DOHH2 (cell line): ENCODE results near the gene GLDC.

Source experiments
- H3F3A ChIP-seq: fragments of 200-600 bp; sonication (generic), shearing (Covaris generic); 2 replicates; pipeline ENCODE4 v1.6.0; 2016; ENCODE audit warnings: antibody characterized with exemption, mild to moderate bottlenecking; ENCODE audit not compliant: control insufficient read depth, insufficient read depth
- H3K27ac ChIP-seq: fragments of 200-600 bp; sonication (generic); 2 replicates; pipeline ENCODE4 v1.5.1; 2014; ENCODE audit warnings: low read depth, mild to moderate bottlenecking, low read length, moderate library complexity
- H3K27me3 ChIP-seq: fragments of 200-600 bp; sonication (generic); 2 replicates; pipeline ENCODE4 v1.6.1; 2014; ENCODE audit warnings: mild to moderate bottlenecking, low read length, mixed read lengths; ENCODE audit not compliant: control insufficient read depth
- H3K36me3 ChIP-seq: fragments of 200-600 bp; sonication (generic); 2 replicates; pipeline ENCODE4 v1.6.1; 2014; ENCODE audit warnings: mild to moderate bottlenecking, low read length, moderate library complexity, mixed read lengths; ENCODE audit not compliant: control insufficient read depth
- H3K4me1 ChIP-seq: fragments of 200-600 bp; sonication (generic); 2 replicates; pipeline ENCODE4 v1.6.1; 2014; ENCODE audit warnings: mild to moderate bottlenecking, low read length, mixed read lengths; ENCODE audit not compliant: control insufficient read depth
- H3K4me2 ChIP-seq: fragments of 200-600 bp; sonication (generic); 2 replicates; pipeline ENCODE4 v1.6.0; 2014; ENCODE audit warnings: mild to moderate bottlenecking, low read length, moderate library complexity
- H3K4me3 ChIP-seq: fragments of 200-600 bp; sonication (generic); 2 replicates; pipeline ENCODE4 v1.5.1; 2014; ENCODE audit warnings: mild to moderate bottlenecking, low read length, mixed read lengths
- H3K79me2 ChIP-seq: fragments of 200-600 bp; sonication (generic); 2 replicates; pipeline ENCODE4 v1.6.1; 2014; ENCODE audit warnings: mild to moderate bottlenecking, low read length, mixed read lengths; ENCODE audit not compliant: control insufficient read depth
- H3K9me2 ChIP-seq: fragments of 200-600 bp; sonication (generic); replicated peaks from 2 replicates; pipeline ENCODE4 v1.6.1; 2014; ENCODE audit warnings: mild to moderate bottlenecking, low read length, mixed read lengths; ENCODE audit not compliant: control insufficient read depth
- H3K9me3 ChIP-seq: fragments of 200-600 bp; sonication (generic); 2 replicates; pipeline ENCODE4 v1.6.1; 2014; ENCODE audit warnings: antibody characterized with exemption, low read length, mixed read lengths; ENCODE audit not compliant: control insufficient read depth, insufficient read depth
- H4K20me1 ChIP-seq: fragments of 200-600 bp; sonication (generic); 2 replicates; pipeline ENCODE4 v1.6.0; 2014; ENCODE audit warnings: low read depth, mild to moderate bottlenecking, antibody characterized with exemption, low read length, moderate library complexity; ENCODE audit not compliant: control insufficient read depth, insufficient read depth
- EZH2phosphoT487 ChIP-seq: fragments of 200-600 bp; sonication (generic); IDR thresholded peaks from 2 replicates; pipeline ENCODE4 v1.6.1; 2017; ENCODE audit warnings: borderline replicate concordance, mild to moderate bottlenecking, antibody characterized with exemption, low read length, moderate library complexity, mixed read lengths
- TF ChIP-seq, protein P1 (sequence below): fragments of 200-600 bp; sonication (generic); IDR thresholded peaks from one replicate; pipeline ENCODE4 v1.5.1; 2014; ENCODE audit warnings: antibody characterized with exemption, mild to moderate bottlenecking, low read depth, low read length; ENCODE audit not compliant: poor library complexity, severe bottlenecking

Gene GLDC

DNA sequence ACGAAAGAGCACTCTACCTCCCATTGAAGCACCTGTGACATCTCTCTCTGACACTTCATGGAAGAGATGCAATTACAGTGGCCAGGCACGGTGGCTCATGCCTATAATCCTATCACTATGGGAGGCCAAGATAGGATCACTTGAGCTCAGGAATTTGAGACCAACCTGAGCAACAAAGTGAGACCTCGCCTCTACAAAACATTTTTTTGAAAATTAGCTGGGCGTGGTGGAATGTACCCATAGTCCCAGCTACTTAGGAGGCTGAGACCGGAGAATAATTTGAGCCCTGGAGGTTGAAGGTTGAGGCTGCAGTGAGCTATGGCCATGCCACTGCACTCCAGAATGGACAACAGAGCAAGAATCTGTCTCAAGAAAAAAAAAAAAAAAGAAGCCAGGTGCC lies 45.5 kb downstream of the GLDC start:
- H3K27me3 ChIP-seq: no peaks in the 10 kb centered on the region
- no peak for TF ChIP-seq EZH2phosphoT487
- TF ChIP-seq, protein P1, sequence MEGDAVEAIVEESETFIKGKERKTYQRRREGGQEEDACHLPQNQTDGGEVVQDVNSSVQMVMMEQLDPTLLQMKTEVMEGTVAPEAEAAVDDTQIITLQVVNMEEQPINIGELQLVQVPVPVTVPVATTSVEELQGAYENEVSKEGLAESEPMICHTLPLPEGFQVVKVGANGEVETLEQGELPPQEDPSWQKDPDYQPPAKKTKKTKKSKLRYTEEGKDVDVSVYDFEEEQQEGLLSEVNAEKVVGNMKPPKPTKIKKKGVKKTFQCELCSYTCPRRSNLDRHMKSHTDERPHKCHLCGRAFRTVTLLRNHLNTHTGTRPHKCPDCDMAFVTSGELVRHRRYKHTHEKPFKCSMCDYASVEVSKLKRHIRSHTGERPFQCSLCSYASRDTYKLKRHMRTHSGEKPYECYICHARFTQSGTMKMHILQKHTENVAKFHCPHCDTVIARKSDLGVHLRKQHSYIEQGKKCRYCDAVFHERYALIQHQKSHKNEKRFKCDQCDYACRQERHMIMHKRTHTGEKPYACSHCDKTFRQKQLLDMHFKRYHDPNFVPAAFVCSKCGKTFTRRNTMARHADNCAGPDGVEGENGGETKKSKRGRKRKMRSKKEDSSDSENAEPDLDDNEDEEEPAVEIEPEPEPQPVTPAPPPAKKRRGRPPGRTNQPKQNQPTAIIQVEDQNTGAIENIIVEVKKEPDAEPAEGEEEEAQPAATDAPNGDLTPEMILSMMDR: no peak
- no peaks in the 10 kb centered on the region for H3K36me3 ChIP-seq

DNA sequence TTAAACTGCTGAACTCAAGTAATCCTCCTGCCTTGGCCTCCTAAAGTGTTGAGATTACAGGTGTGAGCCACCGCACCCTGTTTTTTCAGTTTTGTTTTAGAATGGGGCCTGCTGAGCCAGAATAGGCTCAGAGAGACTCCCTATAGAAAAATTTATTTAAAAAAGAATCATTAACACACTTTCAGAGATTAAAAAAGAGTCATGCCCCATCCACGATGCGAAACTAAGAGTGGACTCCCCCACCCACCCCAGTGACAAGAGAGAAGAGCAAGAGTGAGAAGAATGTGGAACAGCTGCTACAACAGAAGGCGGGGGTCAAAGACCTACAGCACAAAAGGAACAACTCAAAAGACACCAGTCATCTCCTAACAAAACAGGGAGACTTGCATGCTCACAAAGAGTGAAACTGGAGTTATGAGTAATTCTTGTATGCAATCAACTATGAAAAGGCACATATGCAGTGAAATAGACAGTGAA lies 47.2 kb downstream of the GLDC start:
- Histone ChIP-seq H3F3A (no peaks in the 10 kb centered on the region), H3K27ac (no peak overlapping the region), H3K27me3 (no peaks in the 10 kb centered on the region), H3K4me3 (no peak overlapping the region), H3K9me3 (no peaks in the 10 kb centered on the region), H3K4me1 (no peaks in the 10 kb centered on the region), H3K79me2 (no peaks in the 10 kb centered on the region), H3K36me3 (no peaks in the 10 kb centered on the region), H3K9me2 (no peaks in the 10 kb centered on the region), H3K4me2 (no peak overlapping the region), H4K20me1 (no peaks in the 10 kb centered on the region)
- TF ChIP-seq, protein P1: no peak
- no peak for TF ChIP-seq EZH2phosphoT487

More for the DNA sequence above, 45.5 kb downstream of the GLDC start:
- no peak overlapping the region for H3K4me2 ChIP-seq
- H3F3A ChIP-seq: no peaks in the 10 kb centered on the region
- no peak overlapping the region for H3K4me3 ChIP-seq
- H3K4me1 ChIP-seq: peaks cover 7% of the 10 kb centered on the region
- no peaks in the 10 kb centered on the region for H4K20me1 ChIP-seq
- H3K79me2 ChIP-seq: no peaks in the 10 kb centered on the region
- no peak overlapping the region for H3K27ac ChIP-seq
- no peaks in the 10 kb centered on the region for H3K9me3 ChIP-seq
- no peaks in the 10 kb centered on the region for H3K9me2 ChIP-seq

DNA sequence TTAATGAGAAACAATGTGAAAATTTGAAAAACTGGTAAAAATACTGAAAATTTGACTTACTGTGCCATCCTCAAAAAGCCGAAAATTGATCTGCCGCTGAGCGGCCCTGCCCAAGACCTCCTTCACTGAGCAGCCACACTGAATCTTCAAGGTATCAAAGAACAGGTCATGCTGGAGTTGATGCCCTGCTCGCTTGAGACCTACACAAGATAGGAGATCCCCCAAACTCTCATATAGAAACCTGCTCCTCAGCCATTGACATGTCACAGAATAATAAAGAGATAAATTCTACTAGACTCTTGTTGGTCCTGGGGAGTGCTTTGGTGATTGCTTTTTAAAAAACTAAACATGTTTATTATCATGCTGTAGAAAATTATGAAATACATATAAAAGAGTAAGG lies 52.7 kb downstream of the GLDC start:
- Histone ChIP-seq H4K20me1 (no peaks in the 10 kb centered on the region), H3K79me2 (no peaks in the 10 kb centered on the region), H3K4me1 (no peaks in the 10 kb centered on the region), H3K36me3 (no peaks in the 10 kb centered on the region), H3K4me3 (no peak overlapping the region), H3K9me3 (no peaks in the 10 kb centered on the region), H3K4me2 (no peak overlapping the region), H3K27me3 (peaks cover 20% of the 10 kb centered on the region), H3K9me2 (no peaks in the 10 kb centered on the region), H3F3A (no peaks in the 10 kb centered on the region), H3K27ac (no peak overlapping the region)
- TF ChIP-seq EZH2phosphoT487: no peak
- TF ChIP-seq, protein P1: no peak

DNA sequence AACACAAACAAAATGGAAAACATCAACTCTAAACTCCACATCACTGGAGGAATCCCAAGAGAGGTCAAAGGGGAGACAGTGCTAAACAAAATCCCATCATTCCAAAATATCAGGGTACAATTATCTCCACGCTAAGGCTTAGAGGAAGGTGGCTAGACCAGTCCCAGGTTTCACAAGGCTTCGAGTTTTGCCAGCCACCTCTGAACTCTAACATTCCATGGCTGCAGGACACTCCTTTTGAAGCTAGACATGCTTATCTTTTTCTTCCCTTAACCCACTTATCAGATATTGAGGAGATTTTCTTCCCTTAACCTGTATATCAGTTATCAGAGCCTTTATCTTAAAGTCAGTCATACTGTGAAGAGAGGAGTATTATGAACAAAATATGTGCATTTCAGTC lies 53.3 kb downstream of the GLDC start:
- Histone ChIP-seq H4K20me1 (no peaks in the 10 kb centered on the region), H3K36me3 (no peaks in the 10 kb centered on the region), H3K9me3 (no peaks in the 10 kb centered on the region), H3K4me2 (no peak overlapping the region), H3K27me3 (peaks cover 20% of the 10 kb centered on the region), H3K4me1 (no peaks in the 10 kb centered on the region), H3K9me2 (no peaks in the 10 kb centered on the region), H3F3A (no peaks in the 10 kb centered on the region), H3K27ac (no peak overlapping the region), H3K4me3 (no peak overlapping the region), H3K79me2 (no peaks in the 10 kb centered on the region)
- TF ChIP-seq, protein P1: no peak
- TF ChIP-seq EZH2phosphoT487: no peak
